Measurements from ENCODE around the gene RABGEF1. TPM values are rescaled to one million over a fixed set of nuclear protein-coding genes. Genes with fewer than 3 reads are reported as not detected.

RABGEF1 gene
- total RNA-seq, 1 donor from 2014 or later = 19.4 TPM

DNA sequence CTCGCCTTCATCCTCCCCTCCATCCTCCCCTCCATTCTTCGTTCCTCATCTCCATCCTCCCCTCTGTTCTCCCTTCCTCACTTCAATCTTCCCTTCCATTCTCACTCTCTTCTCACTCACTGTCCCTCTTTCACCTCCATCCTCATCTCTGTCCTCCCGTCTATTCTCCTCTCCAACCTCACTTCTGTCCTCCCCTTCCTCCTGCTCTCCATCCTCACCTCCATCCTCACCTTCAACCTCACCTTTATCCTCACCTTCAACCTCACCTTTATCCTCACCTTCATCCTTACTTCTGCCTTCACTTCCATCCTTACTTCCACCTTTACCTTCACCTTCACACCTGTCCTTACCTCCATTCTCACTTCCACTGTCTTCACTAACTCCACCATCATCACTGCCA, 11.3 kb upstream of the RABGEF1 start:
- Mint-ChIP-seq H3K4me3 (ENCODE audit: low read depth) (no peak overlapping the region), H3K36me3 (ENCODE audit: insufficient read depth) (peaks cover 14% of the 10 kb centered on the region), H3K27ac (no peak overlapping the region), H3K4me1 (ENCODE audit: low read depth) (no peaks in the 10 kb centered on the region), H3K9me3 (ENCODE audit: low read depth) (peaks cover 7% of the 10 kb centered on the region), H3K27me3 (no peaks in the 10 kb centered on the region)
- DNase-seq (ENCODE audit: low spot score, unreplicated experiment) = no peak
- no peak for TF ChIP-seq CTCF (IDR thresholded peaks at IDR 0.05; ENCODE audit: unreplicated experiment)

- Mint-ChIP-seq H3K27me3 (no peaks in the 10 kb centered on the region), H3K36me3 (ENCODE audit: insufficient read depth) (peaks cover 19% of the 10 kb centered on the region), H3K9me3 (ENCODE audit: low read depth) (peaks cover 12% of the 10 kb centered on the region), H3K27ac (no peak overlapping the region), H3K4me3 (ENCODE audit: low read depth) (no peak overlapping the region), H3K4me1 (ENCODE audit: low read depth) (no peaks in the 10 kb centered on the region)
- no peak for TF ChIP-seq CTCF (IDR thresholded peaks at IDR 0.05; ENCODE audit: unreplicated experiment)
- DNase-seq (ENCODE audit: low spot score, unreplicated experiment) = no peak
These were observed 8.5 kb upstream of the RABGEF1 start for GRCh38 chr7:66731986-66732385.

GRCh38 chr7:66732439-66732838, 8.1 kb upstream of the RABGEF1 start:
- H3K36me3 Mint-ChIP-seq (ENCODE audit: insufficient read depth) = peaks cover 22% of the 10 kb centered on the region
- H3K27me3 Mint-ChIP-seq = no peaks in the 10 kb centered on the region
- peak overlapping the region; percentile 42 for H3K27ac Mint-ChIP-seq
- DNase-seq (ENCODE audit: low spot score, unreplicated experiment) = no peak
- no peak for TF ChIP-seq CTCF (IDR thresholded peaks at IDR 0.05; ENCODE audit: unreplicated experiment)
- no peaks in the 10 kb centered on the region for H3K4me1 Mint-ChIP-seq (ENCODE audit: low read depth)
- peaks cover 12% of the 10 kb centered on the region for H3K9me3 Mint-ChIP-seq (ENCODE audit: low read depth)
- H3K4me3 Mint-ChIP-seq (ENCODE audit: low read depth) = no peak overlapping the region

- Mint-ChIP-seq H3K9me3 (ENCODE audit: low read depth) (peaks cover 12% of the 10 kb centered on the region), H3K27ac (no peak overlapping the region), H3K4me1 (ENCODE audit: low read depth) (no peaks in the 10 kb centered on the region), H3K4me3 (ENCODE audit: low read depth) (no peak overlapping the region), H3K36me3 (ENCODE audit: insufficient read depth) (peaks cover 22% of the 10 kb centered on the region), H3K27me3 (no peaks in the 10 kb centered on the region)
- no peak for TF ChIP-seq CTCF (IDR thresholded peaks at IDR 0.05; ENCODE audit: unreplicated experiment)
- no peak for DNase-seq (ENCODE audit: low spot score, unreplicated experiment)
These were observed 6.5 kb upstream of the RABGEF1 start for GRCh38 chr7:66734006-66734405.

- peaks cover 3% of the 10 kb centered on the region for H3K4me1 Mint-ChIP-seq (ENCODE audit: low read depth)
- DNase-seq (ENCODE audit: low spot score, unreplicated experiment) = no peak
- TF ChIP-seq CTCF (IDR thresholded peaks at IDR 0.05; ENCODE audit: unreplicated experiment) = no peak
- peaks cover 12% of the 10 kb centered on the region for H3K9me3 Mint-ChIP-seq (ENCODE audit: low read depth)
- H3K27ac Mint-ChIP-seq = no peak overlapping the region
- H3K4me3 Mint-ChIP-seq (ENCODE audit: low read depth) = no peak overlapping the region
- no peaks in the 10 kb centered on the region for H3K27me3 Mint-ChIP-seq
- peaks cover 22% of the 10 kb centered on the region for H3K36me3 Mint-ChIP-seq (ENCODE audit: insufficient read depth)
These were observed 5.4 kb upstream of the RABGEF1 start for GRCh38 chr7:66735154-66735553.
